Measurements from ENCODE around the gene CDC27. TPM values are rescaled to one million over a fixed set of nuclear protein-coding genes. Genes with fewer than 3 reads are reported as not detected.
"Not testable (repeated sequence)": the region's sequence is repeated elsewhere in the genome, so short reads cannot be mapped to it uniquely, and the experiment has no call there.

CDC27 gene
- total RNA-seq, 1 donor from 2014 or later, result 128 TPM

- no peak overlapping the region for H3K27ac Mint-ChIP-seq (ENCODE audit: unreplicated experiment)
- no peak for TF ChIP-seq CTCF (IDR thresholded peaks at IDR 0.05)
- H3K4me3 Mint-ChIP-seq (ENCODE audit: unreplicated experiment), result no peak overlapping the region
- H3K36me3 Mint-ChIP-seq (ENCODE audit: low read depth), result no peaks in the 10 kb centered on the region
- DNase-seq (ENCODE audit: low spot score), result no peak
- H3K9me3 Mint-ChIP-seq (ENCODE audit: low read depth), result no peaks in the 10 kb centered on the region
- H3K4me1 Mint-ChIP-seq (ENCODE audit: low read depth), result peaks cover 17% of the 10 kb centered on the region
- no peaks in the 10 kb centered on the region for H3K27me3 Mint-ChIP-seq (ENCODE audit: low read depth)
Observed at GRCh38 chr17:47085736-47086135, 103.4 kb downstream of the CDC27 start.

GRCh38 chr17:47078801-47079200, 110.3 kb downstream of the CDC27 start:
- Mint-ChIP-seq H3K27me3 (ENCODE audit: low read depth) (no peaks in the 10 kb centered on the region), H3K9me3 (ENCODE audit: low read depth) (no peaks in the 10 kb centered on the region), H3K36me3 (ENCODE audit: low read depth) (no peaks in the 10 kb centered on the region), H3K27ac (ENCODE audit: unreplicated experiment) (no peak overlapping the region), H3K4me3 (ENCODE audit: unreplicated experiment) (no peak overlapping the region), H3K4me1 (ENCODE audit: low read depth) (peaks cover 5% of the 10 kb centered on the region)
- DNase-seq (ENCODE audit: low spot score), result no peak
- TF ChIP-seq CTCF (IDR thresholded peaks at IDR 0.05), result no peak

- no peak overlapping the region for H3K27ac Mint-ChIP-seq (ENCODE audit: unreplicated experiment)
- no peaks in the 10 kb centered on the region for H3K27me3 Mint-ChIP-seq (ENCODE audit: low read depth)
- no peaks in the 10 kb centered on the region for H3K36me3 Mint-ChIP-seq (ENCODE audit: low read depth)
- no peak for DNase-seq (ENCODE audit: low spot score)
- TF ChIP-seq CTCF (IDR thresholded peaks at IDR 0.05), result no peak
- peaks cover 4% of the 10 kb centered on the region for H3K4me1 Mint-ChIP-seq (ENCODE audit: low read depth)
- no peaks in the 10 kb centered on the region for H3K9me3 Mint-ChIP-seq (ENCODE audit: low read depth)
- H3K4me3 Mint-ChIP-seq (ENCODE audit: unreplicated experiment), result no peak overlapping the region
Observed at GRCh38 chr17:47077576-47077975, 111.5 kb downstream of the CDC27 start.

GRCh38 chr17:47076171-47076570, 112.9 kb downstream of the CDC27 start:
- TF ChIP-seq CTCF (IDR thresholded peaks at IDR 0.05), result no peak
- peaks cover 4% of the 10 kb centered on the region for H3K4me1 Mint-ChIP-seq (ENCODE audit: low read depth)
- no peak overlapping the region for H3K4me3 Mint-ChIP-seq (ENCODE audit: unreplicated experiment)
- no peak overlapping the region for H3K27ac Mint-ChIP-seq (ENCODE audit: unreplicated experiment)
- no peaks in the 10 kb centered on the region for H3K9me3 Mint-ChIP-seq (ENCODE audit: low read depth)
- no peak for DNase-seq (ENCODE audit: low spot score)
- H3K36me3 Mint-ChIP-seq (ENCODE audit: low read depth), result no peaks in the 10 kb centered on the region
- no peaks in the 10 kb centered on the region for H3K27me3 Mint-ChIP-seq (ENCODE audit: low read depth)

- H3K27ac Mint-ChIP-seq (ENCODE audit: unreplicated experiment); H3K36me3 Mint-ChIP-seq (ENCODE audit: low read depth); DNase-seq (ENCODE audit: low spot score); H3K27me3 Mint-ChIP-seq (ENCODE audit: low read depth); H3K9me3 Mint-ChIP-seq (ENCODE audit: low read depth); H3K4me1 Mint-ChIP-seq (ENCODE audit: low read depth); H3K4me3 Mint-ChIP-seq (ENCODE audit: unreplicated experiment): not testable (repeated sequence)
Observed at GRCh38 chr17:47074361-47074760, 114.7 kb downstream of the CDC27 start.

GRCh38 chr17:47073629-47074028, 115.5 kb downstream of the CDC27 start:
- not testable (repeated sequence) for H3K36me3 Mint-ChIP-seq (ENCODE audit: low read depth); H3K4me1 Mint-ChIP-seq (ENCODE audit: low read depth); H3K9me3 Mint-ChIP-seq (ENCODE audit: low read depth); H3K27me3 Mint-ChIP-seq (ENCODE audit: low read depth); H3K4me3 Mint-ChIP-seq (ENCODE audit: unreplicated experiment); H3K27ac Mint-ChIP-seq (ENCODE audit: unreplicated experiment); DNase-seq (ENCODE audit: low spot score)
